ENCODE results near the gene SIT1. TPM values are rescaled to one million over a fixed set of nuclear protein-coding genes. Genes with fewer than 3 reads are reported as not detected.

The SIT1 gene
- total and polyA plus RNA-seq, 4 donors, result 0.87 to 3.8 (median 1.4) TPM

DNA sequence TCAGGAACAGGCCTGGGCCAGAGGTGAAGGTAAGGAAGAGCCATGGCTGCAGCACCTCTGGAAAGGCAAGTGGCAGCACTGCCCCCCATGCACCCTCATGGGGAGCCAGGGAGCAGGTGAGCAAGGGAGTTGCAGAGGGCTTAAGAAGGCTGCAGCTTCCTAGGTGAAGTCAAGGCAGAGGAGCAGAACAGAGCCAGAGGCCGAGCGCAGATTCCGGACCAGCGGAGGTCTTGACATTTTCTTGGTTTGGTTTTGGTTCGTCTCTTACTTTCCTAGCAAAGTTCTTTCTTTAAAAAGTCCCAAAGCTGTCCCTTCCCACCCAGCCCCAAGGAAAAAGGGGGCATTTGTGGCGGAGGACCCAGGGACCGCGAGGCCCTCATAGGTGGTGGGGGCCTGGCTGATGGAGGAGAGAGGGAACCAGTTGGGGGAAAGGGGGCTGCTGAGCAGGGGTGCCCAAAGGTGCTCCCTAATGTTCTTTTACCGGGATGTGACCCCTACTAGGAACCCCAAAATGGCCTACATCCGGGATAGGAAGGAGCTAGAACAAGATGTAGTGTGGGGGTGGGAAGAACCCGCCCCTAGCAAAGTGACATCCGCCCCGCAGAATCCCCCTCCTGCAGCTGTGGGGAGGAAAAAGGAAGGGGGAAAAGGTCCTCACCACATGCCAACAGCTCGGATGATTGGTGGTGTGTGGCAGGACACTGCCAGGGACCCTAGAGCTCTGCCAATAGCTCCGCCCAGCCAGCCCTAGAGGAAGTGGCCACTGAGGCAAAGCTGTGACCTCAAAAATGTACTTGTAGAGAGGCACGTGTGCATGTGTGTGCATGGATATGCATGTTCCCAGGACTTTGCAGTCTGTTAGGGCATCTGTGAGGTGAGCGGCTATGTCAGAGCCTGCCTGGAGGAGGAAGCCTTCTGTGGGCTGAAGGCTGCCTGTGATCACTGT, 31.6 kb downstream of the SIT1 start:
- Histone ChIP-seq H3K9me3 (ENCODE audit: control insufficient read depth in 4 of 4, insufficient read depth in 3 of 4, low read length in 3 of 4) (no peaks in the 10 kb centered on the region), H3K36me3 (ENCODE audit: control insufficient read depth in 4 of 4, insufficient read depth in 4 of 4, low read length in 4 of 4) (no peaks in the 10 kb centered on the region), H3K27me3 (ENCODE audit: control insufficient read depth in 3 of 3, insufficient read depth in 3 of 3, low read length in 2 of 3) (peaks cover 0 to 17% (median 16%) of the 10 kb centered on the region in 3 donors), H3K4me3 (no peak overlapping the region), H3K4me1 (ENCODE audit: control insufficient read depth in 5 of 5, insufficient read depth in 5 of 5, low read length in 5 of 5) (peaks cover 0 to 7% (median 0%) of the 10 kb centered on the region in 5 donors), H3K9ac (ENCODE audit: insufficient read depth in 1 of 2, low read length in 2 of 2) (no peak overlapping the region), H3K27ac (ENCODE audit: low read depth in 1 of 2, low read length in 1 of 2) (no peak overlapping the region)
- no peak for TF ChIP-seq CTCF (IDR thresholded peaks at IDR 0.05; ENCODE audit: control extremely low read depth, extremely low read depth)
- ATAC-seq (ENCODE audit: insufficient read depth, low FRiP score), result no peak
- peak in 1 of 3 donors; percentile 34 for DNase-seq
- 68 to 74% methylated on average over 17 of the region's 17 CpGs for WGBS, 2 donors

GRCh38 chr9:35618325-35618727, 32.4 kb downstream of the SIT1 start, which contains the start of gene CD72:
Gene CD72, minus strand, starts transcription at chr9:35618413. Its CDS starts 110 bp downstream, at chr9:35618303.
- no peak for DNase-seq
- WGBS, 2 donors, result 35 to 59% methylated on average over 7 of the region's 7 CpGs
- no peak for TF ChIP-seq CTCF (IDR thresholded peaks at IDR 0.05; ENCODE audit: control extremely low read depth, extremely low read depth)
- H3K9me3 ChIP-seq (ENCODE audit: control insufficient read depth in 4 of 4, insufficient read depth in 3 of 4, low read length in 3 of 4), result no peaks in the 10 kb centered on the region
- peak within 1 kb of the TSS; percentile 18 for H3K4me3 ChIP-seq
- no peak for ATAC-seq (ENCODE audit: insufficient read depth, low FRiP score)
- no peak within 1 kb of the TSS for H3K27ac ChIP-seq (ENCODE audit: low read depth in 1 of 2, low read length in 1 of 2)
- H3K4me1 ChIP-seq (ENCODE audit: control insufficient read depth in 5 of 5, insufficient read depth in 5 of 5, low read length in 5 of 5), result peaks cover 0 to 7% (median 0%) of the 10 kb centered on the region in 5 donors
- peaks cover 0 to 17% (median 16%) of the 10 kb centered on the region in 3 donors for H3K27me3 ChIP-seq (ENCODE audit: control insufficient read depth in 3 of 3, insufficient read depth in 3 of 3, low read length in 2 of 3)
- no peak within 1 kb of the TSS for H3K9ac ChIP-seq (ENCODE audit: insufficient read depth in 1 of 2, low read length in 2 of 2)
- H3K36me3 ChIP-seq (ENCODE audit: control insufficient read depth in 4 of 4, insufficient read depth in 4 of 4, low read length in 4 of 4), result no peaks in the 10 kb centered on the region

DNA sequence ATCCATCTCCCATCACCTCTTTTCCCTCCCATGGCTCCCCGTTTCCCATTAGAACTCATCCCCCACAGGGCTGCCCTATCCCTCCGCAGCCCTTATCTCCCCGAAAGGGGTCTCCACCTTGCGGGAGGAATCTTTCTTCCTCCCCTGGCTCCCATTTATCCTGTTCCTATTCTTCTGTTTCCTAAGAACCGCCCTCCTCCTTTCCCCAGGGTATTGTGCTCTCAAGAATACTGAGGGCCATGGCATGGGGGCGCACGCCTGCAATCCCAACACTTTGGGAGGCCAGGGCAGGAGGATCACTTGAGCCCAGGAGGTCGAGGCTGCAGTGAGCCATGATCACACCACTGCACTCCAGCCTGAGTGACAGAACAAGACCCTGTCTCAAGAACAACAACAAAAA, 33.2 kb downstream of the SIT1 start:
- Histone ChIP-seq H3K4me3 (no peak overlapping the region), H3K4me1 (ENCODE audit: control insufficient read depth in 5 of 5, insufficient read depth in 5 of 5, low read length in 5 of 5) (peaks cover 0 to 7% (median 0%) of the 10 kb centered on the region in 5 donors), H3K9ac (ENCODE audit: insufficient read depth in 1 of 2, low read length in 2 of 2) (no peak overlapping the region), H3K27me3 (ENCODE audit: control insufficient read depth in 3 of 3, insufficient read depth in 3 of 3, low read length in 2 of 3) (peaks cover 0 to 17% (median 16%) of the 10 kb centered on the region in 3 donors), H3K9me3 (ENCODE audit: control insufficient read depth in 4 of 4, insufficient read depth in 3 of 4, low read length in 3 of 4) (no peaks in the 10 kb centered on the region), H3K27ac (ENCODE audit: low read depth in 1 of 2, low read length in 1 of 2) (no peak overlapping the region), H3K36me3 (ENCODE audit: control insufficient read depth in 4 of 4, insufficient read depth in 4 of 4, low read length in 4 of 4) (no peaks in the 10 kb centered on the region)
- 63 to 66% methylated on average over 8 of the region's 8 CpGs for WGBS, 2 donors
- TF ChIP-seq CTCF (IDR thresholded peaks at IDR 0.05; ENCODE audit: control extremely low read depth, extremely low read depth), result no peak
- DNase-seq, result no peak
- no peak for ATAC-seq (ENCODE audit: insufficient read depth, low FRiP score)

Measured in lung (tissue), 12 donors.